ENCODE measurements around the gene CAMK2G. TPM values are rescaled to one million over a fixed set of nuclear protein-coding genes. Genes with fewer than 3 reads are reported as not detected.
A peak's percentile ranks its signal among the peaks of the same experiment; 100 is the strongest.

Gene CAMK2G
- polyA plus RNA-seq, 1 of the 3 experiments (the other 2 are of a cell fraction): 41.4 TPM

GRCh38 chr10:73839276-73839966 lies 34.9 kb downstream of the CAMK2G start:
- H3K4me3 ChIP-seq (ENCODE audit: low read depth in 2 of 2, low read length in 1 of 2): no peak overlapping the region
- no peaks in the 10 kb centered on the region; a peak in 1 of 4 replicates for H3K4me1 ChIP-seq (ENCODE audit: control insufficient read depth in 1 of 2, insufficient read depth in 2 of 2, low read depth in 1 of 2, low read length in 1 of 2)
- WGBS (ENCODE audit: low lambda C conversion rate): 96% methylated on average over 28 of the region's 40 CpGs
- peak; percentile 41 for DNase-seq
- no peaks in the 10 kb centered on the region for H3K9me3 ChIP-seq
- POLR2A ChIA-PET: no interaction called here
- no peaks in the 10 kb centered on the region for H3K27me3 ChIP-seq (ENCODE audit: insufficient read depth)
- H3K9ac ChIP-seq: no peak overlapping the region
- H2AFZ ChIP-seq (ENCODE audit: low read depth): no peak overlapping the region
- H3K9me2 ChIP-seq: no peaks in the 10 kb centered on the region
- peaks cover 9% of the 10 kb centered on the region for H3F3A ChIP-seq (replicated peaks; ENCODE audit: insufficient read depth)
- no peak overlapping the region for H3K4me2 ChIP-seq
- H3K36me3 ChIP-seq (replicated peaks in 1 of 2; ENCODE audit: control insufficient read depth in 1 of 2, insufficient read depth in 2 of 2, low read length in 1 of 2): peaks cover 25 to 64% of the 10 kb centered on the region in 2 experiments
- TF ChIP-seq MEF2A (IDR thresholded peaks at IDR 0.05; ENCODE audit: borderline replicate concordance, low read depth) (no peak), NFIC (IDR thresholded peaks at IDR 0.05; ENCODE audit: borderline replicate concordance) (no peak), RAD21 (IDR thresholded peaks at IDR 0.05; ENCODE audit: low read length) (no peak), CTCF (IDR thresholded peaks at IDR 0.05) (no peak), GATA2 (CRISPR knock-in tag; IDR thresholded peaks at IDR 0.05) (no peak), IRF3 (IDR thresholded peaks at IDR 0.05; ENCODE audit: low read depth, low read length) (no peak), FOXJ3 (CRISPR knock-in tag; IDR thresholded peaks at IDR 0.05) (no peak), SMC3 (IDR thresholded peaks at IDR 0.05; ENCODE audit: low read depth, low read length) (no peak)
- H3K79me2 ChIP-seq (ENCODE audit: insufficient read depth): no peaks in the 10 kb centered on the region
- CTCF ChIA-PET: interaction anchor here (1.3 to 28.7 kb wide), 4 partner anchors 10 to 101 kb away, joined by 4 to 753 read pairs (median 22); partner anchors contain the start of gene CAMK2G
- H4K20me1 ChIP-seq (ENCODE audit: insufficient read depth): no peaks in the 10 kb centered on the region
- no peak overlapping the region for H3K27ac ChIP-seq (ENCODE audit: low read depth in 2 of 2, low read length in 1 of 2)

- Histone ChIP-seq H3K9ac (no peak overlapping the region), H3F3A (replicated peaks; ENCODE audit: insufficient read depth) (peaks cover 9% of the 10 kb centered on the region), H3K4me3 (ENCODE audit: low read depth in 2 of 2, low read length in 1 of 2) (no peak overlapping the region), H3K79me2 (ENCODE audit: insufficient read depth) (no peaks in the 10 kb centered on the region), H3K4me1 (ENCODE audit: control insufficient read depth in 1 of 2, insufficient read depth in 2 of 2, low read depth in 1 of 2, low read length in 1 of 2) (no peaks in the 10 kb centered on the region; a peak in 1 of 4 replicates), H4K20me1 (ENCODE audit: insufficient read depth) (no peaks in the 10 kb centered on the region), H3K36me3 (replicated peaks in 1 of 2; ENCODE audit: control insufficient read depth in 1 of 2, insufficient read depth in 2 of 2, low read length in 1 of 2) (peaks cover 28 to 64% of the 10 kb centered on the region in 2 experiments), H3K27ac (ENCODE audit: low read depth in 2 of 2, low read length in 1 of 2) (no peak overlapping the region), H3K9me2 (no peaks in the 10 kb centered on the region), H3K9me3 (no peaks in the 10 kb centered on the region), H3K4me2 (no peak overlapping the region), H2AFZ (ENCODE audit: low read depth) (no peak overlapping the region), H3K27me3 (ENCODE audit: insufficient read depth) (no peaks in the 10 kb centered on the region)
- WGBS (ENCODE audit: low lambda C conversion rate): 97% methylated on average over 5 of the region's 8 CpGs
- ChIA-PET POLR2A (no interaction called here), CTCF (interaction anchor here (1.3 to 28.7 kb wide), 4 partner anchors 10 to 102 kb away, joined by 4 to 753 read pairs (median 22); partner anchors contain the start of gene CAMK2G)
- DNase-seq: no peak
- no peak for TF ChIP-seq EZH2phosphoT487 (IDR thresholded peaks at IDR 0.05; ENCODE audit: borderline replicate concordance, low read depth)
- no peak for TF ChIP-seq CTCF (IDR thresholded peaks at IDR 0.05)
- no peak for TF ChIP-seq CHD2 (IDR thresholded peaks at IDR 0.05; ENCODE audit: low read length, partially characterized antibody)
- no peak for TF ChIP-seq TAF1 (IDR thresholded peaks at IDR 0.05; ENCODE audit: borderline replicate concordance, low read depth, low read length)
- no peak for TF ChIP-seq JUND (IDR thresholded peaks at IDR 0.05)
- TF ChIP-seq PBX3 (IDR thresholded peaks at IDR 0.05): no peak
- no peak for TF ChIP-seq MAX (IDR thresholded peaks at IDR 0.05; ENCODE audit: low read depth)
- TF ChIP-seq FOXM1 (IDR thresholded peaks at IDR 0.05; ENCODE audit: low read depth): no peak
- TF ChIP-seq SMC3 (IDR thresholded peaks at IDR 0.05; ENCODE audit: low read depth, low read length): no peak
- TF ChIP-seq POLR2AphosphoS5 (IDR thresholded peaks at IDR 0.05; ENCODE audit: low read depth, low read length): no peak
- TF ChIP-seq RAD21 (IDR thresholded peaks at IDR 0.05; ENCODE audit: low read length): no peak
- no peak for TF ChIP-seq MXI1 (IDR thresholded peaks at IDR 0.05; ENCODE audit: low read depth, low read length)
- TF ChIP-seq MEF2A (IDR thresholded peaks at IDR 0.05; ENCODE audit: borderline replicate concordance, low read depth): no peak
- no peak for TF ChIP-seq NFIC (IDR thresholded peaks at IDR 0.05; ENCODE audit: borderline replicate concordance)
- TF ChIP-seq TCF12 (IDR thresholded peaks at IDR 0.05): no peak
- no peak for TF ChIP-seq RFX5 (IDR thresholded peaks at IDR 0.05; ENCODE audit: low read length)
- no peak for TF ChIP-seq SIN3A (IDR thresholded peaks at IDR 0.05; ENCODE audit: borderline replicate concordance, low read depth, low read length)
These were observed 35.5 kb downstream of the CAMK2G start for GRCh38 chr10:73838827-73839226.
